H7 (cell line): Measurements from ENCODE around the gene UNC5C. TPM values are rescaled to one million over a fixed set of nuclear protein-coding genes. Genes with fewer than 3 reads are reported as not detected.

Experiments
- DNase-seq: peaks from one replicate; pipeline ENCODE4 v3.0.0; 2012
- H3K27me3 ChIP-seq: 2 replicates; pipeline ENCODE4 v1.6.0; 2011; ENCODE audit warnings: mild to moderate bottlenecking, low read length; ENCODE audit not compliant: control insufficient read depth, insufficient read depth
- H3K36me3 ChIP-seq: replicated peaks from 2 replicates; pipeline ENCODE4 v1.5.1; 2011; ENCODE audit warnings: low read length; ENCODE audit not compliant: control insufficient read depth, insufficient read depth
- H3K4me3 ChIP-seq: 2 replicates; pipeline ENCODE4 v1.5.1; 2011; ENCODE audit warnings: low read depth, mild to moderate bottlenecking, control low read depth, low read length, moderate library complexity; ENCODE audit not compliant: insufficient read depth
- total RNA-seq: library from RNA; depleted of rRNA; stranded (reverse); fragments of >200 nt; shearing (Covaris generic); gene quantifications from 2 replicates; pipeline ENCODE4 v1.2.3, GENCODE V29; 2014

The UNC5C gene
- total RNA-seq, 1 experiment from 2014 or later, result 0.45 TPM

DNA sequence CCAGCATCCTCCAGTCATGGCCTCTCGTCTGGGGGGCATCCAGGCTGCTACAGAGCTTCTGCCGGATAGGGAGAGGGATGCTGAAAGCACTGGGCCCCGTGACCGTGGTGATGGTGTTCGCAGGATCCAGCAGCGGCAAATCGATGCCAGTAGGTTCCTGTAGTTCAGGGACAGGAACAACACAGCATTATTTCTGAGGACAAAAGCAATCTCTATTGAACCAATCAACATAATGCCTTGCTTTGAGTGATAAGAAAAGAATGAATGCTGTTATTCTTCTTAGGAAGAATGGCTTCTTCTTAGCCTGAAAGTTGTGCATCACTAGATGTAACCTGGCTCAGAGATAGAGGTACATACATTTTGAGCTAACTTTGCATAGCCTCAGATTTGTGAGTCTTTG is 378.6 kb downstream of the UNC5C start:
- no peak overlapping the region for H3K4me3 ChIP-seq
- H3K27me3 ChIP-seq, result no peaks in the 10 kb centered on the region
- no peaks in the 10 kb centered on the region for H3K36me3 ChIP-seq
- no peak for DNase-seq

DNA sequence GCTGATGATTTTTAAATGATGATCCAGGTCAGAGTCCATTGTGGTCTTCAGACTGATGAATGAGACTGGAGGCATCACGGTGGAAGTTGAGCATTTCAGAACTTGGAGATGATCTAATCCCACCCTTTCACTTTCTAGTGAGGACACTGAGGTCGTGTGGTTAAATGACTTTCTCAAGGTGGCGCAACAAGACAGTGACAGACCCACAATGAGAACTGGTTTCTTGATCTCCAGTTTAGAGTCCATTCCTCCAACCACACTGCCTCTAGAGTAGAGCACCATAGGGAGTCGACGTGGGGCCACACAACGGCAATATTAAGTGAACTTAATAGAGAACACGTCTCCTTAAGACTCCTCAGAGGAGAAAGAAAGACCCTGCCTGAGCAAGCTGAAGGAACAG is 381.0 kb downstream of the UNC5C start:
- DNase-seq, result no peak
- no peak overlapping the region for H3K4me3 ChIP-seq
- H3K36me3 ChIP-seq, result no peaks in the 10 kb centered on the region
- no peaks in the 10 kb centered on the region for H3K27me3 ChIP-seq

DNA sequence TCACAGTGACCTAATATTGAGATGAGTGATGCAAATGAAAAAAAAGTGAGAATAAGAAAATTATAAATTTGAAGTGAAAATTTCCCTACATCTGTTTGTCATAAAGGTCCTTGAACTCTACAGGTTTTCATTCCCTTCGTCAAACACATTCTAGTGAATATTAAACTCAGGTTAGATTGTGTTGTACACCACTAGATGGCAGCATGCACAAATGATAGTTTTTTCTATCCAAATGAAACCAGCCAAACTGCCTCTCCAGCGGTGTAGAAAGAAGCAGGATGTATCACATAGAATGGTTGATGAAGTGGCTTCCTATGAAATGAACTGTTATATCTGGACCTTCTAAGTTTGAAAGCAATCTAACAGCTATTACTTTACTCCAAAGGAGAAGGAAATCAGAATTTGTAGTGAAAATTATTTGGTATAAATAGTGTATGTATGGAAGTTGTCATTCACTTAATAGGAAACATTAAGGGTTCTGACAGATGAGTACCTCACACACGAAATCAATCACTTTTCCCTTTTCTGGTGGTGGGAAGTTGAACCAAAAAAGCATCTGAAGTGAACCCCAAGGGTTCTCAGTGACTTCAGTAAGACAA is 382.7 kb downstream of the UNC5C start:
- peak; percentile 47 for DNase-seq
- Histone ChIP-seq H3K4me3 (no peak overlapping the region), H3K27me3 (no peaks in the 10 kb centered on the region), H3K36me3 (no peaks in the 10 kb centered on the region)

DNA sequence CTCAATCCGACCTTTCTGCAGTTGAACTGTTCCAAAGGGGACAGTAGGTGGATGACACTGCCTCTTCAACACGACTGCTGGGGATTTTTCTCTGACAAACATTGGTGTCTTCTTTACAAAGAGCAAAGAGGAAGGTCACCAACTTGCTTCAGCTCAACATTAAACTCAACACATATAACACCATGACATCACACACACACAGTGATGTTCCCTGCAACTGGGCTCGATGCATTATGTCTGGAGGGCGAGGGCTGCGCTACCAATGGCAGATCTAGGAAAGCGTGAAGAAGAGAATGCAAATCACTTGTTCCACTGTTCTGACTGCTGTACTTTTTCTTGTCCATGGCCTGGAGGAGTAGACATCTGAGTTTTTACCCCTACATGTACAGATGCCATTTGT is 385.9 kb downstream of the UNC5C start:
- Histone ChIP-seq H3K4me3 (no peak overlapping the region), H3K36me3 (no peaks in the 10 kb centered on the region), H3K27me3 (no peaks in the 10 kb centered on the region)
- DNase-seq, result no peak

GRCh38 chr4:95161781-95162469 is 386.8 kb downstream of the UNC5C start:
- DNase-seq, result no peak
- Histone ChIP-seq H3K27me3 (no peaks in the 10 kb centered on the region), H3K36me3 (no peaks in the 10 kb centered on the region), H3K4me3 (no peak overlapping the region)

DNA sequence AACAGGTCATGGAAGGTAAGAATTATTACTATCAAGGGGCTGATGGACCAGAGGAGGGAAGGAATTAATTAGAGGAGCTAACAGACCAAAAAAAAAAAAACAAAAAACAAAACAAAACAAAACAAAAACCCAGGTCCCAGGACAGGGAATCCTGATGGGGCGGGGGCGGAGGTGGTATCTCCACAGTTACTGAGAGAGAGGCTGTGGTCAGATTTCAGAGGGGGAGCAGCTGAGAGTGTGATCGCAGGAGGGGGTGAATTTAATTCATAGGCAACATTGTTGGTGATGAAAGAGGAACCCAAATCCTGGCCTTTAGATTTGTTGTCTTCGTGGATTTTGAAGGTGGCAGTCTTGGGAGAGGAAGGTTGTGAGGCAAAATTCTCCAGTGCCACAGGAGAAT is 389.4 kb downstream of the UNC5C start:
- Histone ChIP-seq H3K27me3 (no peaks in the 10 kb centered on the region), H3K4me3 (no peak overlapping the region), H3K36me3 (no peaks in the 10 kb centered on the region)
- DNase-seq, result no peak

DNA sequence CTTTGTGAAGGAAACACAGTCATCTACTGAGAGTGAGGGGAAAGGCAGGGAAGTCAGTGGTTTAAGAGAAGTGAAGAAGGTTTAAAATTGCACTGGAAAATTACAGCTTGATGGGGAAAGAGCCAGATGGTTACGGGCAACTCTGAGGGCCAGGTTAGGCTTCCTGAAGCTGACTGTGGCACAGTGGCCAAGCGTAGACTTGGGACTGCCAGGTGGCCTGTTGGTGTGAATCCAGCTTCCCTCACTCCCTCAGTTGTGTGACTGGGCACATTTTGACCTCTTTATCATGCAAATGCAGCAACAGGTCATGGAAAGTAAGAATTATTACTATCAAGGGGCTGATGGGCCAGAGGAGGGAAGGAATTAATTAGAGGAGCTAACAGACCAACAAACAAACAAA is 390.1 kb downstream of the UNC5C start:
- Histone ChIP-seq H3K36me3 (no peaks in the 10 kb centered on the region), H3K27me3 (no peaks in the 10 kb centered on the region), H3K4me3 (no peak overlapping the region)
- DNase-seq, result no peak

- DNase-seq, result no peak
- no peak overlapping the region for H3K4me3 ChIP-seq
- H3K36me3 ChIP-seq, result no peaks in the 10 kb centered on the region
- H3K27me3 ChIP-seq, result no peaks in the 10 kb centered on the region
Measured at GRCh38 chr4:95158045-95158444, 390.7 kb downstream of the UNC5C start.

DNA sequence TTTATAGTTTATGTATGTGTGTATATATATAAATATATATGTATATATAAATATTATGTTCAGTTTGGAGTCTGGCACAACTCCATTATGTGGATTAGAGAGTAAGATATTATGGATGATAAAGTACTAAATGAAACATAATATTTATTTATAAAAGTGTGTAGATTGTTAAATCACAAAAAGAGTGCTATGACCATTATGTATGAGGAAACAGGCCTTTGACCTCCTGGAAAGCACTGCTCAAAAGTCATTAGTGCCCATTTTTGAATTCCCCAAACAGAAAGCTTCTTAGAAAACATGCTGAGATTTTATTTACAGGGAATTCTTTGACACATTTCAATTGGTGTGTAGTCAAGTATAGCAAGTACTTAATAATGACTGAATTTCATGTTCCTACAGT is 391.2 kb downstream of the UNC5C start:
- Histone ChIP-seq H3K36me3 (no peaks in the 10 kb centered on the region), H3K4me3 (no peak overlapping the region), H3K27me3 (no peaks in the 10 kb centered on the region)
- DNase-seq, result no peak

DNA sequence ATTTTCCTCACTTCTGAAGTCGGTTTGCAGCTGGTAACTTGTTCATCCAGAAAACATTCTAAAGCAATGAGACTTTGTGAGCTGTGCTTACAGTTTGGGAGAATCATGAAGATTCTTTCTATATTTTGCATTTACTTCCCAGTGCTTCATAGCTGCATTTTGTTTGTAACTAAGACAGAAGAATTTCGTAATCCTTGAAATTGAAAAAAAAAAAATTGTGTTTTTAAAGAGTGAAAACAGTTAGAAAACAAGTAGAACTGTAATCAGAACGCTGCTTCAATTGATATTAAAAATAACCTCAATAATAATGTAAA is 392.4 kb downstream of the UNC5C start:
- no peak for DNase-seq
- H3K36me3 ChIP-seq, result no peaks in the 10 kb centered on the region
- no peaks in the 10 kb centered on the region for H3K27me3 ChIP-seq
- no peak overlapping the region for H3K4me3 ChIP-seq

DNA sequence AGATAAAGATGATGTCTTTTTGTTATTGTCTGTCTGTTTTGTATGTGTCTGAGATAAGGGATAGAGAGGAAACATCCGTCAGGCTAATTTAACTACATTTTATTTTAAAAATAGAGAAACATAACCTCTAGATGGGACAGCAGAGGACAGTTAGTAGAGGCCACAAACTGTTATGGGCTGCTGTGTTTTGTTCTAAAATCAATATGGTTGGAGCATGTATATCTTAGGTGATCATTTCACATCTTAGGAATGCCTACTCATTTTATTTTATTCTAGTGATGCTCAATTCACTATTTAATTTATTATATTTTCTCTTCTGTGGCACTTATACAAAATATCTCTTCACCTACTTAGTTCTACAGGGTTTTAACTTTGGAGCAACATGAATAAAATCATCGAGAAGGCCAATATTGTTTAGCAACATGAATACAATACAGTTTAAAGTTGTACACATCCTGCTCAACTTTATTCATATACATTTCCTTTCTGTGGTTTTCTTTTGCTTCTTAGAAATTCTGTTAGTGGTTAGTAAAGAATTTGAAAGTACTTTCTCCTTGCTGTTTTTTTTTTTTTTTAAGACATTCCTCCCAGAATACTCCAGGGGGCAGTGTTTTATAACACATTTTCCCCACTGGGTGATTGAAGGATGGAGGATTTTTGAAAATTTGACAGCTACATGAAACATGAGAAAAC is 392.9 kb downstream of the UNC5C start:
- H3K4me3 ChIP-seq, result no peak overlapping the region
- no peaks in the 10 kb centered on the region for H3K36me3 ChIP-seq
- no peaks in the 10 kb centered on the region for H3K27me3 ChIP-seq
- DNase-seq, result peak; percentile 27

GRCh38 chr4:95153182-95153581 is 395.6 kb downstream of the UNC5C start:
- no peaks in the 10 kb centered on the region for H3K36me3 ChIP-seq
- no peak overlapping the region for H3K4me3 ChIP-seq
- no peaks in the 10 kb centered on the region for H3K27me3 ChIP-seq
- DNase-seq, result no peak

DNA sequence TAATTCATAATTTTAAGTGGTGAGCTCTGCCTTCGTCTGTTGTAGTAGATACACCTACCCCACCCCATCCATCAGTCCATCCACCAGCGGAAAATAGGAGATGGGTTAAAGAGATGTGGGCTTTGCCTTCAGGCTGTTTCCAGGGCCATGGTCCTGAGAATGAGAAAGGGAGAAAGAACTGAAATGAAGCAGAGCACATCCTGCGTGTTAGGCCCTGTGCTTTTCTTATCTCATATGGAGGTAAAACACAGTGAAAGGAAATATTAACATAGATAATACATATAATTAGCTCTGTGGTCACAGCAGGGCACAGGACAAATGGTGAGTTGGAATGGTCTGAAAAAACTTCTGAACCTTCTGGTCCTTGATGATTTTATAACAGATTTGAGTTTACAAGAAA is 397.5 kb downstream of the UNC5C start:
- Histone ChIP-seq H3K36me3 (no peaks in the 10 kb centered on the region), H3K4me3 (no peak overlapping the region), H3K27me3 (no peaks in the 10 kb centered on the region; the same call in 1 of the 2 replicates)
- no peak for DNase-seq

- Histone ChIP-seq H3K27me3 (no peaks in the 10 kb centered on the region; the same call in 1 of the 2 replicates), H3K36me3 (no peaks in the 10 kb centered on the region), H3K4me3 (no peak overlapping the region)
- peak; percentile 8 for DNase-seq
Measured at GRCh38 chr4:95142932-95143331, 405.8 kb downstream of the UNC5C start.

- no peaks in the 10 kb centered on the region for H3K27me3 ChIP-seq
- no peak overlapping the region for H3K4me3 ChIP-seq
- no peaks in the 10 kb centered on the region for H3K36me3 ChIP-seq
- DNase-seq, result no peak
Measured at GRCh38 chr4:95141361-95141760, 407.4 kb downstream of the UNC5C start.
